ENCODE results near the gene RPL28. TPM values are rescaled to one million over a fixed set of nuclear protein-coding genes. Genes with fewer than 3 reads are reported as not detected.

RPL28 gene
- total and polyA plus RNA-seq, 2 of the 13 experiments (the other 11 are each of a cell fraction or from before 2014, with no cell fraction given) = 105 to 420 TPM

DNA sequence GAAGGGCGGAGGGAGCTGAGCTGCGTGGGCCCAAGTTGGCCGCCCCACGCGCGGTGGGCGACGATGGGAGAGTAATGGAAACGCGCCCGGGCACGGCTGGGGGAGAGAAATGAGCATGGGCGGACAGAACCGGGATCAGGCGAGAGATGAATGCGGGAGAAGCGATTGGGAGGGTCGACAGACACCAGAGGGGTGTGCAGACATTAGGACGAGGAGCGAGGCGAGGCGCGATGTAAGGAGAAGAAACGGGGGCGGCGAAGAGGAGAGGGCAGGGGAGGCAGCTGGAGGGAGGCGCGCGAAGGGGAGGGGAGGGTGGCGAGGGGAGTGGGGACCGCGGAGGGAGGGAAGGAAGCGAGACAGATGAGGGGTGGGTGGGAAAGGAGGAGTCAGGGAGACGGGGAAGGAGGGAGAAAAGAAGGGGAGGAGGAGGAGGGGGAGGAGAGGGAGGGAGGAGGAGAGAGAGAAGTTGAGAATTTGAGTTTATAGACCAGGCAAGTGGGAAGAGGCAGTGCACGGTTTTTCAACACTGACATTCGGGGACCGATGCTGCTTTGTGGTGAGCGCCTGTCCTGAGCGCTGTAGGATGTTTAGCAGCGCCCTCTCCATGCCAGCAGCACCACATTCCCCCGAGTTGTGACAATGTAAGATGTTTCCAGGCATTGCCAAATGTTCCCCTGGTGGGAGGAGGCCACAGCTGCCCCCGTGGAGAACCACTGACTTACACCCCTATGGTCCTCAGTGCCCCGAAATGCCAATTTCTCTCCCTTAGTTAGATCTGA is 57.5 kb downstream of the RPL28 start, which contains the start of gene SHISA7:
TSS of gene SHISA7 (minus strand) at position 256 of the 779 bp plus-strand sequence. CDS start 437 bp downstream, outside the sequence.
- no peak within 1 kb of the TSS for H3K4me3 ChIP-seq (replicated peaks in 1 of 3; ENCODE audit: insufficient read depth in 1 of 3, low read depth in 2 of 3, low read length in 3 of 3)
- ChIA-PET POLR2A (no interaction called here), CTCF (ENCODE audit: low intra/inter-chr PET ratio, low total read pairs) (no interaction called here)
- H4K20me1 ChIP-seq (ENCODE audit: insufficient read depth, low read length) = peaks cover 4% of the 10 kb centered on the region; the same call in 1 of the 2 replicates
- no peak within 1 kb of the TSS for H3K9ac ChIP-seq (ENCODE audit: insufficient read depth, low read depth, low read length)
- peaks cover 6 to 52% of the 10 kb centered on the region in 2 experiments; a peak in 4 of 5 replicates for H3K27me3 ChIP-seq (ENCODE audit: control insufficient read depth in 1 of 2, insufficient read depth in 2 of 2, low read length in 2 of 2)
- H3K79me2 ChIP-seq (ENCODE audit: insufficient read depth, low read length) = no peaks in the 10 kb centered on the region
- DNase-seq (ENCODE audit: low spot score) = no peak
- H3K36me3 ChIP-seq (replicated peaks in 1 of 2; ENCODE audit: control insufficient read depth in 1 of 2, insufficient read depth in 2 of 2, low read length in 2 of 2) = no peaks in the 10 kb centered on the region
- ATAC-seq = no peak
- 29% methylated on average over 39 of the region's 43 CpGs for WGBS (ENCODE audit: low lambda C conversion rate)
- no TSS peak for BruUV-seq (replicated peaks)
- in situ Hi-C loops (cut with HindIII; ENCODE audit: extremely low pct_ligation_motif_present, low pct_unique_long_range_greater_than_20kb) = no loop called here
- H3K27ac ChIP-seq (ENCODE audit: extremely low read length, insufficient read depth, low read length) = no peak within 1 kb of the TSS
- no peak within 1 kb of the TSS for H2AFZ ChIP-seq (ENCODE audit: low read length)
- intact Hi-C loops (cut with micrococcal nuclease; ENCODE audit: unreplicated experiment) = no loop called here
- no peak for FAIRE-seq
- H3K4me1 ChIP-seq (ENCODE audit: insufficient read depth, low read length) = no peaks in the 10 kb centered on the region
- no peak within 1 kb of the TSS for H3K4me2 ChIP-seq (ENCODE audit: low read depth, low read length)
- H3K9me3 ChIP-seq (ENCODE audit: low read length) = no peaks in the 10 kb centered on the region
- TF ChIP-seq GPBP1L1 (CRISPR knock-in tag; IDR thresholded peaks at IDR 0.05) (no peak), ZBTB49 (CRISPR knock-in tag; IDR thresholded peaks at IDR 0.05; ENCODE audit: borderline replicate concordance) (no peak), ZNF33A (CRISPR knock-in tag; IDR thresholded peaks at IDR 0.05; ENCODE audit: borderline replicate concordance) (no peak), MXD1 (CRISPR knock-in tag; IDR thresholded peaks at IDR 0.05) (no peak), ZNF549 (CRISPR knock-in tag; IDR thresholded peaks at IDR 0.05) (no peak), TAF1 (CRISPR knock-in tag; IDR thresholded peaks at IDR 0.05) (no peak), SMARCC2 (IDR thresholded peaks at IDR 0.05) (no peak), EEA1 (CRISPR knock-in tag; IDR thresholded peaks at IDR 0.05; ENCODE audit: borderline replicate concordance) (no peak), PRDM4 (CRISPR knock-in tag; IDR thresholded peaks at IDR 0.05; ENCODE audit: borderline replicate concordance) (no peak), ZNF460 (CRISPR knock-in tag; IDR thresholded peaks at IDR 0.05; ENCODE audit: borderline replicate concordance) (no peak), PAWR (CRISPR knock-in tag; IDR thresholded peaks at IDR 0.05; ENCODE audit: borderline replicate concordance) (no peak), FOSL2 (CRISPR knock-in tag; IDR thresholded peaks at IDR 0.05) (no peak)
- TF ChIP-seq, protein P1, sequence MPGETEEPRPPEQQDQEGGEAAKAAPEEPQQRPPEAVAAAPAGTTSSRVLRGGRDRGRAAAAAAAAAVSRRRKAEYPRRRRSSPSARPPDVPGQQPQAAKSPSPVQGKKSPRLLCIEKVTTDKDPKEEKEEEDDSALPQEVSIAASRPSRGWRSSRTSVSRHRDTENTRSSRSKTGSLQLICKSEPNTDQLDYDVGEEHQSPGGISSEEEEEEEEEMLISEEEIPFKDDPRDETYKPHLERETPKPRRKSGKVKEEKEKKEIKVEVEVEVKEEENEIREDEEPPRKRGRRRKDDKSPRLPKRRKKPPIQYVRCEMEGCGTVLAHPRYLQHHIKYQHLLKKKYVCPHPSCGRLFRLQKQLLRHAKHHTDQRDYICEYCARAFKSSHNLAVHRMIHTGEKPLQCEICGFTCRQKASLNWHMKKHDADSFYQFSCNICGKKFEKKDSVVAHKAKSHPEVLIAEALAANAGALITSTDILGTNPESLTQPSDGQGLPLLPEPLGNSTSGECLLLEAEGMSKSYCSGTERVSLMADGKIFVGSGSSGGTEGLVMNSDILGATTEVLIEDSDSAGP (CRISPR knock-in tag; IDR thresholded peaks at IDR 0.05; ENCODE audit: borderline replicate concordance) = no peak

Measured in HepG2 (cell line).